ENCODE measurements around the gene MYH8. TPM values are rescaled to one million over a fixed set of nuclear protein-coding genes. Genes with fewer than 3 reads are reported as not detected.

MYH8 gene
- polyA plus RNA-seq, 1 donor from 2014 or later, result 3.7 TPM

GRCh38 chr17:10369239-10369638, 52.5 kb downstream of the MYH8 start:
- H3K9me3 ChIP-seq (ENCODE audit: low read length), result no peaks in the 10 kb centered on the region
- no peaks in the 10 kb centered on the region for H3K27me3 ChIP-seq (ENCODE audit: insufficient read depth, low read depth, low read length)
- H3K4me2 ChIP-seq (ENCODE audit: low read length), result no peak overlapping the region
- no peak overlapping the region for H3K4me3 ChIP-seq (ENCODE audit: low read length)
- no peaks in the 10 kb centered on the region for H3K79me2 ChIP-seq (replicated peaks; ENCODE audit: insufficient read depth, low read length)
- H3K9me2 ChIP-seq (ENCODE audit: insufficient read depth, low read length), result no peaks in the 10 kb centered on the region
- TF ChIP-seq EZH2 (IDR thresholded peaks at IDR 0.05; ENCODE audit: borderline replicate concordance, insufficient read depth, low read length, poor library complexity, severe bottlenecking) (no peak), POLR2AphosphoS5 (IDR thresholded peaks at IDR 0.05) (no peak), TAF1 (IDR thresholded peaks at IDR 0.05; ENCODE audit: low read depth) (no peak), SMC3 (conservative IDR thresholded peaks at IDR 0.05; ENCODE audit: poor library complexity) (no peak), EP300 (conservative IDR thresholded peaks at IDR 0.05; ENCODE audit: poor library complexity, severe bottlenecking) (no peak), CTCF (IDR thresholded peaks at IDR 0.05; ENCODE audit: poor library complexity, severe bottlenecking) (no peak), REST (IDR thresholded peaks at IDR 0.05; ENCODE audit: borderline replicate concordance) (no peak)
- no peak overlapping the region for H3K27ac ChIP-seq (ENCODE audit: low read length)
- no peaks in the 10 kb centered on the region for H3K36me3 ChIP-seq (ENCODE audit: insufficient read depth, low read length)
- H3F3A ChIP-seq (ENCODE audit: insufficient read depth, low read length, poor library complexity, severe bottlenecking), result no peaks in the 10 kb centered on the region
- no peaks in the 10 kb centered on the region for H4K20me1 ChIP-seq (ENCODE audit: insufficient read depth)
- no peak overlapping the region for H3K9ac ChIP-seq (ENCODE audit: low read length)
- no peak overlapping the region for H2AFZ ChIP-seq (ENCODE audit: low read depth, low read length)

- Histone ChIP-seq H3K4me2 (ENCODE audit: low read length) (no peak overlapping the region), H3K36me3 (ENCODE audit: insufficient read depth, low read length) (no peaks in the 10 kb centered on the region), H3F3A (ENCODE audit: insufficient read depth, low read length, poor library complexity, severe bottlenecking) (no peaks in the 10 kb centered on the region), H3K9me2 (ENCODE audit: insufficient read depth, low read length) (no peaks in the 10 kb centered on the region), H2AFZ (ENCODE audit: low read depth, low read length) (no peak overlapping the region), H3K4me3 (ENCODE audit: low read length) (no peak overlapping the region), H3K27ac (ENCODE audit: low read length) (no peak overlapping the region), H3K79me2 (replicated peaks; ENCODE audit: insufficient read depth, low read length) (no peaks in the 10 kb centered on the region), H3K9me3 (ENCODE audit: low read length) (no peaks in the 10 kb centered on the region), H3K27me3 (ENCODE audit: insufficient read depth, low read depth, low read length) (no peaks in the 10 kb centered on the region), H3K9ac (ENCODE audit: low read length) (no peak overlapping the region), H4K20me1 (ENCODE audit: insufficient read depth) (no peaks in the 10 kb centered on the region)
- TF ChIP-seq CTCF (IDR thresholded peaks at IDR 0.05; ENCODE audit: poor library complexity, severe bottlenecking), result no peak
- no peak for TF ChIP-seq RAD21 (conservative IDR thresholded peaks at IDR 0.05)
- no peak for TF ChIP-seq EZH2 (IDR thresholded peaks at IDR 0.05; ENCODE audit: borderline replicate concordance, insufficient read depth, low read length, poor library complexity, severe bottlenecking)
- no peak for TF ChIP-seq POLR2AphosphoS5 (IDR thresholded peaks at IDR 0.05)
- no peak for TF ChIP-seq REST (IDR thresholded peaks at IDR 0.05; ENCODE audit: borderline replicate concordance)
- TF ChIP-seq SMC3 (conservative IDR thresholded peaks at IDR 0.05; ENCODE audit: poor library complexity), result no peak
- no peak for TF ChIP-seq TAF1 (IDR thresholded peaks at IDR 0.05; ENCODE audit: low read depth)
- TF ChIP-seq EP300 (conservative IDR thresholded peaks at IDR 0.05; ENCODE audit: poor library complexity, severe bottlenecking), result no peak
- no peak for TF ChIP-seq MXI1 (conservative IDR thresholded peaks at IDR 0.05; ENCODE audit: poor library complexity, severe bottlenecking)
These were observed 53.2 kb downstream of the MYH8 start for GRCh38 chr17:10368561-10368960.

Data from neural cell (in vitro differentiated cells).